GM23248 (cell line): ENCODE results near the gene LAMTOR1.

Experiments
- EZH2 ChIP-seq: fragments of 200-600 bp; sonication (generic); IDR thresholded peaks from 2 replicates; pipeline ENCODE4 v1.6.1; 2018; ENCODE audit warnings: antibody characterized with exemption, mild to moderate bottlenecking; ENCODE audit not compliant: insufficient read depth, poor library complexity, severe bottlenecking
- EZH2phosphoT487 ChIP-seq: fragments of 200-600 bp; sonication (generic); IDR thresholded peaks from 2 replicates; pipeline ENCODE4 v1.6.1; 2018; ENCODE audit warnings: antibody characterized with exemption, moderate library complexity, mild to moderate bottlenecking, low read depth; ENCODE audit not compliant: insufficient read depth

DNA sequence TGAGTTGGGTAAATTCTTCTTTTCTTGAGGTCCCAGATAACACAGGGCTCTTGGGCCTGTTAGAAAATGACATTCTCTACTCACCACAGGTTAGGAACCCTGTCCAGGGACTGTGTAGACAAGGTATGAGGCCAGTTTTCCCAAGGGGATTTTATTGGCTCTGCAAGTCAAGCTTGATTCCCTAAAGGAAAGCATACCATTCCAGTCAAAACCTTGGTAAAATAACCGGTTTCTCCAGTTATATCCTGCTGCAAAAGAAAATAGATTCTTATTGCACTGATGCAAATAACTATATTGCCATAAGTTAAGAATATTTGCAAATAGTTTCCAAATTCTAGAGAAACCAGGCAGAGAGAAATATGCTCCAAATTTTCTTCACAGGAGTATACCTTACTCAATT, 22.9 kb upstream of the LAMTOR1 start:
- no peak for TF ChIP-seq EZH2phosphoT487
- no peak for TF ChIP-seq EZH2
